Uterus (tissue), 4 donors: ENCODE measurements around the gene DRD4. TPM values are rescaled to one million over a fixed set of nuclear protein-coding genes. Genes with fewer than 3 reads are reported as not detected.
"Not testable (repeated sequence)": the region's sequence is repeated elsewhere in the genome, so short reads cannot be mapped to it uniquely, and the experiment has no call there.

Source experiments
- DNase-seq, 2 donors: peaks; one replicate each; pipeline ENCODE4 v3.0.0-alpha.2; 2019 to 2020
- H3K27ac ChIP-seq, 2 donors: fragments of 200-600 bp; sonication (generic); 1 replicate in 1 of 2; 2 replicates in 1 of 2; pipeline ENCODE4 v1.5.1; 2016 to 2018
- H3K27me3 ChIP-seq, 2 donors: fragments of 200-600 bp; sonication (generic); one replicate each; pipeline ENCODE4 v1.5.1; 2018 to 2019; ENCODE audit warnings: control low read depth in 1 of 2
- H3K36me3 ChIP-seq, 2 donors: fragments of 200-600 bp; sonication (generic); one replicate each; pipeline ENCODE4 v1.5.1; 2019; ENCODE audit warnings: control low read depth in 1 of 2
- H3K4me1 ChIP-seq, 2 donors: fragments of 200-600 bp; sonication (generic); one replicate each; pipeline ENCODE4 v1.5.1; 2018 to 2019; ENCODE audit warnings: control low read depth in 1 of 2
- H3K4me3 ChIP-seq, 2 donors: fragments of 200-600 bp; sonication (generic); 1 replicate in 1 of 2; 2 replicates in 1 of 2; pipeline ENCODE4 v1.5.1; 2018 to 2019; ENCODE audit warnings: mild to moderate bottlenecking in 1 of 2
- H3K9me3 ChIP-seq, 2 donors: fragments of 200-600 bp; sonication (generic); one replicate each; pipeline ENCODE4 v1.5.1; 2019; ENCODE audit warnings: control low read depth in 1 of 2
- POLR2A ChIP-seq, 2 donors: fragments of 450-650 bp; IDR thresholded peaks; one replicate each; pipeline ENCODE4 v1.6.1; 2016; ENCODE audit warnings: antibody characterized with exemption in 2 of 2, mild to moderate bottlenecking in 1 of 2, moderate library complexity in 1 of 2
- intact Hi-C: fragments of 100-400 bp; cut with DNase I; formaldehyde crosslinking; loops from one replicate; pipeline ENCODE4 v1.15.1; 2023; ENCODE audit warnings: low total_unique reads
- total RNA-seq, 4 donors: library from RNA; depleted of rRNA in 3 of 4; stranded (reverse); fragments of >200 nt in 3 of 4; gene quantifications; one replicate each; pipeline versions ENCODE4 v1.1.0 to v1.2.4, GENCODE V29; 2014 to 2023
- TF ChIP-seq, protein P1 (sequence below), 4 experiments: fragments of 200-600 bp in 2 of 4; fragments of 450-650 bp in 2 of 4; sonication (generic) in 2 of 4; IDR thresholded peaks; one replicate each; pipeline ENCODE4 v1.5.1; 2016 to 2019; ENCODE audit warnings: antibody characterized with exemption in 4 of 4, mild to moderate bottlenecking in 2 of 4, moderate library complexity in 1 of 4
- donor health status: DM: yes; HTN: yes; CAD: no.

DRD4 gene
- total RNA-seq, 4 donors from 2014 or later = 4.5 TPM; not detected in 3

DNA sequence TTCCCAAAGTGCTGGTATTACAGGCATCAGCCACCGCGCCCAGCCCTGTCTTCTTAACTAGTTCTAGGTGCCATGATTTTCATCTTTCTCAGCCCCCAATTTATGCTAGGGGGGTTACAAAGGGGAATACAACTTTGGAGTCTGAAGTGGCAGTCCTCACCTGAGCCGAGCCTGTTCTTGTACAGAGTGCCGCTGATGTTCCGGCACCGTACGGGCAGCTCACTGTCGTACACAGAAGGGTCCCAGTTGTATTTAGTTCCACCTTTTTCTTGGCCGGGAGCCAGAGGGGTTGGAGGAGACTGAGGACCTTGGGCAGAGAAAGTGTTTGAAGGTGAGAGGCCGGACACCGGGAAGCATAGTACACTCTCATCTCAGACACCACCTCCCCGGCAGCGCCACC lies 50.7 kb downstream of the DRD4 start:
- Histone ChIP-seq H3K4me1 (no peaks in the 10 kb centered on the region), H3K36me3 (no peaks in the 10 kb centered on the region), H3K27ac (no peak overlapping the region), H3K27me3 (no peaks in the 10 kb centered on the region), H3K4me3 (no peak overlapping the region), H3K9me3 (no peaks in the 10 kb centered on the region)
- DNase-seq = no peak
- intact Hi-C loops = no loop called here
- TF ChIP-seq, protein P1, sequence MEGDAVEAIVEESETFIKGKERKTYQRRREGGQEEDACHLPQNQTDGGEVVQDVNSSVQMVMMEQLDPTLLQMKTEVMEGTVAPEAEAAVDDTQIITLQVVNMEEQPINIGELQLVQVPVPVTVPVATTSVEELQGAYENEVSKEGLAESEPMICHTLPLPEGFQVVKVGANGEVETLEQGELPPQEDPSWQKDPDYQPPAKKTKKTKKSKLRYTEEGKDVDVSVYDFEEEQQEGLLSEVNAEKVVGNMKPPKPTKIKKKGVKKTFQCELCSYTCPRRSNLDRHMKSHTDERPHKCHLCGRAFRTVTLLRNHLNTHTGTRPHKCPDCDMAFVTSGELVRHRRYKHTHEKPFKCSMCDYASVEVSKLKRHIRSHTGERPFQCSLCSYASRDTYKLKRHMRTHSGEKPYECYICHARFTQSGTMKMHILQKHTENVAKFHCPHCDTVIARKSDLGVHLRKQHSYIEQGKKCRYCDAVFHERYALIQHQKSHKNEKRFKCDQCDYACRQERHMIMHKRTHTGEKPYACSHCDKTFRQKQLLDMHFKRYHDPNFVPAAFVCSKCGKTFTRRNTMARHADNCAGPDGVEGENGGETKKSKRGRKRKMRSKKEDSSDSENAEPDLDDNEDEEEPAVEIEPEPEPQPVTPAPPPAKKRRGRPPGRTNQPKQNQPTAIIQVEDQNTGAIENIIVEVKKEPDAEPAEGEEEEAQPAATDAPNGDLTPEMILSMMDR (IDR thresholded peaks at IDR 0.05) = no peak
- TF ChIP-seq POLR2A (IDR thresholded peaks at IDR 0.05) = no peak

DNA sequence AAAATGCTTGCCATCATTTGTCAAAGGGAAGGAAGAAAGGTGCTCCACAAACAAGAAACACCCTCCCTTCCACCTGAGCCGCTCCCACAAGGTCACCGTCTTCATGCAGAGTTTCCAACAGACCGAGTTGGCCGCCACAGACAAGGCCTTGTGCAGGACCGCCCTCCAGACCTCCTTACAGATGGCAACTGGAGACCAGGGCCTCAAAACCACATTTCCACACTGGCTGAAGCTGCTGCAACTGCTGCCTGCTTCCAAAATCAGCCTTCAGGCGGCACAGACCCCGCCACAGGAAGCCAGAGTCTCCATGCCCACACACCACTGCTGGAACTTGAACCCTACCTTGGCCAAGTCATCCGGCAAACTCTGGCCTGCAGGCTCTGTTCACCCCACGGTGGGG lies 51.6 kb downstream of the DRD4 start:
- H3K27ac ChIP-seq = no peak overlapping the region
- DNase-seq = no peak
- H3K4me1 ChIP-seq = no peaks in the 10 kb centered on the region
- TF ChIP-seq, protein P1 (IDR thresholded peaks at IDR 0.05) = no peak
- H3K9me3 ChIP-seq = no peaks in the 10 kb centered on the region
- no peak overlapping the region for H3K4me3 ChIP-seq
- no peaks in the 10 kb centered on the region for H3K36me3 ChIP-seq
- intact Hi-C loops = no loop called here
- H3K27me3 ChIP-seq = no peaks in the 10 kb centered on the region

DNA sequence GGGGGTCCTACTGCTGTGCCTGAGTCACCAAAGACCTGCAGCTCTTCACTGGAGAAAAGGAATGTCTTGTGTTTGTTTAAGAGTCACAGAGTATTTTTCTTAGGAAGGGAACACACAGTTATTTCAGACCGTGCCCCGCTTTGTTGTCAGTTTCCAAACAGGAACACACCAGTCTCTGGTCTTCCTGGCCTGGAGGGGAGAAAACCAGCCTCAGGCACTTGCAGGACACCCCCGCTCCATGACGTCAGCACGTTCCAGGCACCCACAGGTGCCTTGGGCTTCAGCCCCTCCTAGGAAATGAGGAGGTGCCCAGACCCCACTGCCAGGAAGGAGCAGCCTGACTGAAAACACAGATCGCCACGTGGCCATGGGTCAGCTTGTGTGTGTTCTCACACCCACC lies 52.6 kb downstream of the DRD4 start:
- intact Hi-C loops = no loop called here
- DNase-seq = no peak
- no peaks in the 10 kb centered on the region for H3K9me3 ChIP-seq
- H3K27me3 ChIP-seq = no peaks in the 10 kb centered on the region
- no peak overlapping the region for H3K27ac ChIP-seq
- H3K4me3 ChIP-seq = no peak overlapping the region
- TF ChIP-seq POLR2A (IDR thresholded peaks at IDR 0.05) = no peak
- TF ChIP-seq, protein P1 (IDR thresholded peaks at IDR 0.05) = no peak
- peaks cover 0 to 6% of the 10 kb centered on the region in 2 donors for H3K4me1 ChIP-seq
- H3K36me3 ChIP-seq = no peaks in the 10 kb centered on the region

DNA sequence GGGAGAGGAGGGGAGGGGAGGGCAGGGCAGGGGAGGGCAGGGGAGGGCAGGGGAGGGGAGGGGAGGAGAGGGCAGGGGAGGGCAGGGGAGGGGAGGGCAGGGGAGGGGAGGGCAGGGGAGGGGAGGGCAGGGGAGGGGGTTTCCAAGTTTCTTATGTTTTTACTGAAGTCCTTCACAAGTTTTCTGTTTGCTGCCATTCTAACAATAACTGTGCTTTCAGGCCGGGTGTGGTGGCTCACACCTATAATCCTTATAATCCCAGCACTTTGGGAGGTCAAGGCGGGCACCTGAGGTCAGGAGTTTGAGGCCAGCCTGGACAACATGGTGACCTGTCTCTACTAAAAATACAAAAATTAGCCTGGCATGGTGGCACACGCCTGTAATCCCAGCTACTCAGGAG lies 53.2 kb downstream of the DRD4 start:
- H3K9me3 ChIP-seq, H3K36me3 ChIP-seq, DNase-seq, H3K27ac ChIP-seq, H3K4me3 ChIP-seq, intact Hi-C loops, H3K4me1 ChIP-seq, H3K27me3 ChIP-seq: not testable (repeated sequence)

Other genes starting within 250 kb of the DRD4 start
- 1 to 10 TPM in 2 of 4 donors, under 1 TPM in 1, not detected in 1; 0.46 to 5.1 (median 1.5) TPM for gene PKP3, start 243.1 kb upstream of the DRD4 start, total RNA-seq
- 10 to 100 TPM; 13.3 to 61.5 (median 38.4) TPM for gene SIGIRR, start 222.3 kb upstream of the DRD4 start, total RNA-seq
- gene ANO9, start 195.3 kb upstream of the DRD4 start, total RNA-seq = 1 to 10 TPM in 2 of 4 donors, under 1 TPM in 2; 0.59 to 8.2 (median 1.1) TPM
- 10 to 100 TPM; 20.7 to 43.7 (median 22.8) TPM for gene PTDSS2, start 187.0 kb upstream of the DRD4 start, total RNA-seq
- gene RNH1, start 130.0 kb upstream of the DRD4 start, total RNA-seq = 100 to 1,000 TPM; 111 to 175 (median 142) TPM
- gene HRAS, start 101.7 kb upstream of the DRD4 start, total RNA-seq = 10 to 100 TPM in 3 of 4 donors, 1 to 10 TPM in 1; 5.4 to 37.6 (median 23.8) TPM
- 1 to 10 TPM in 2 of 4 donors, not detected in 2; 1.7 to 1.9 TPM for gene LRRC56, start 99.7 kb upstream of the DRD4 start, total RNA-seq
- 1 to 10 TPM in 1 of 4 donors, under 1 TPM in 2, not detected in 1; 0.14 to 2.2 (median 0.51) TPM for gene LMNTD2, start 76.5 kb upstream of the DRD4 start, total RNA-seq
- gene RASSF7, start 76.3 kb upstream of the DRD4 start, total RNA-seq = 10 to 100 TPM in 2 of 4 donors, 1 to 10 TPM in 1, under 1 TPM in 1; 0.59 to 13.1 (median 8.0) TPM
- 10 to 100 TPM in 3 of 4 donors, 1 to 10 TPM in 1; 5.0 to 45.8 (median 24.1) TPM for gene PHRF1, start 60.8 kb upstream of the DRD4 start, total RNA-seq
- gene IRF7, start 21.3 kb upstream of the DRD4 start, total RNA-seq = 10 to 100 TPM in 3 of 4 donors, 1 to 10 TPM in 1; 9.1 to 33.6 (median 13.1) TPM
- under 1 TPM in 3 of 4 donors, not detected in 1; 0.26 to 0.55 (median 0.29) TPM for gene CDHR5, start 12.3 kb upstream of the DRD4 start, total RNA-seq
- not detected for gene SCT, start 10.1 kb upstream of the DRD4 start, total RNA-seq
- gene DEAF1, start 58.0 kb downstream of the DRD4 start, total RNA-seq = 10 to 100 TPM in 2 of 4 donors, 1 to 10 TPM in 2; 7.9 to 45.6 (median 20.4) TPM
- gene TMEM80, start 58.5 kb downstream of the DRD4 start, total RNA-seq = 10 to 100 TPM in 2 of 4 donors, 1 to 10 TPM in 2; 2.6 to 35.3 (median 8.1) TPM
- gene EPS8L2, start 69.0 kb downstream of the DRD4 start, total RNA-seq = 10 to 100 TPM; 12.2 to 52.8 (median 32.3) TPM
- gene TALDO1, start 110.2 kb downstream of the DRD4 start, total RNA-seq = 100 to 1,000 TPM in 1 of 4 donors, 10 to 100 TPM in 3; 60.3 to 146 (median 66.9) TPM
- gene GATD1, start 140.2 kb downstream of the DRD4 start, total RNA-seq = 10 to 100 TPM; 11.8 to 81.1 (median 29.3) TPM
- gene CEND1, start 152.8 kb downstream of the DRD4 start, total RNA-seq = under 1 TPM in 1 of 4 donors, not detected in 3; 0.41 TPM
- 10 to 100 TPM in 1 of 4 donors, 1 to 10 TPM in 2, under 1 TPM in 1; 0.29 to 20.8 (median 5.4) TPM for gene SLC25A22, start 161.0 kb downstream of the DRD4 start, total RNA-seq
- gene PIDD1, start 168.0 kb downstream of the DRD4 start, total RNA-seq = 10 to 100 TPM in 2 of 4 donors, 1 to 10 TPM in 2; 1.3 to 20.2 (median 10.1) TPM
- gene RPLP2, start 172.7 kb downstream of the DRD4 start, total RNA-seq = 1,000 to 10,000 TPM in 1 of 4 donors, 100 to 1,000 TPM in 3; 100 to 1,968 (median 496) TPM
- 10 to 100 TPM; 16.9 to 96.2 (median 37.1) TPM for gene PNPLA2, start 181.6 kb downstream of the DRD4 start, total RNA-seq
- gene CRACR2B, start 190.7 kb downstream of the DRD4 start, total RNA-seq = 10 to 100 TPM in 1 of 4 donors, 1 to 10 TPM in 2, under 1 TPM in 1; 0.77 to 15.5 (median 2.5) TPM
- gene CD151, start 195.7 kb downstream of the DRD4 start, total RNA-seq = 100 to 1,000 TPM in 3 of 4 donors, 10 to 100 TPM in 1; 76.8 to 382 (median 259) TPM
- 10 to 100 TPM; 10.5 to 81.5 (median 42.8) TPM for gene POLR2L, start 205.3 kb downstream of the DRD4 start, total RNA-seq
- gene TSPAN4, start 205.6 kb downstream of the DRD4 start, total RNA-seq = 100 to 1,000 TPM in 2 of 4 donors, 10 to 100 TPM in 2; 68.4 to 119 (median 105) TPM